ENCODE data around the gene GSTO1.
"Not testable (repeated sequence)": the region's sequence is repeated elsewhere in the genome, so short reads cannot be mapped to it uniquely, and the experiment has no call there.

GSTO1 gene

DNA sequence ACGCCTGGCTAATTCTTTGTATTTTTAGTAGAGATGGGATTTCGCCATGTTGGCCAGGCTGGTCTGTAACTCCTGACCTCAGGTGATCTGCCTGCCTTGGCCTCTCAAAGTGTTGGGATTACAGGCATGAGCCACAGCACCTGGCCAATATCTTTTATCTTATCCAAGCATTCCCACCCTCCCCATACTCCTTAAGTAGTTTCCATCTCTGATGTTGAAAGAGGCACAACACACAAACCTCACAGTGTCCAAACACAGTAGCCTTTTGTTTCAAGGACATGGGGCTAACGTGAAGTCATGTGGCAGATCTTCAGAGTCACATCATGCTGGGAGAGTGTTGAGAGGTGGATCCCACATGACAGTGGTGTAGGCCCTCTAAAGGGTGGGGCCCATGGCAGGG lies 11.7 kb upstream of the GSTO1 start:
- not testable (repeated sequence) for H3K4me1 Mint-ChIP-seq, H3K9me3 Mint-ChIP-seq, H3K36me3 Mint-ChIP-seq, H3K27me3 Mint-ChIP-seq, H3K4me3 Mint-ChIP-seq, H3K27ac Mint-ChIP-seq

- no peak overlapping the region for H3K27ac Mint-ChIP-seq
- H3K36me3 Mint-ChIP-seq, result no peaks in the 10 kb centered on the region
- peaks cover 6% of the 10 kb centered on the region for H3K27me3 Mint-ChIP-seq
- no peak overlapping the region for H3K4me3 Mint-ChIP-seq
- H3K4me1 Mint-ChIP-seq, result no peaks in the 10 kb centered on the region
- H3K9me3 Mint-ChIP-seq, result no peaks in the 10 kb centered on the region
These were observed 11.2 kb upstream of the GSTO1 start for GRCh38 chr10:104243512-104243911.

DNA sequence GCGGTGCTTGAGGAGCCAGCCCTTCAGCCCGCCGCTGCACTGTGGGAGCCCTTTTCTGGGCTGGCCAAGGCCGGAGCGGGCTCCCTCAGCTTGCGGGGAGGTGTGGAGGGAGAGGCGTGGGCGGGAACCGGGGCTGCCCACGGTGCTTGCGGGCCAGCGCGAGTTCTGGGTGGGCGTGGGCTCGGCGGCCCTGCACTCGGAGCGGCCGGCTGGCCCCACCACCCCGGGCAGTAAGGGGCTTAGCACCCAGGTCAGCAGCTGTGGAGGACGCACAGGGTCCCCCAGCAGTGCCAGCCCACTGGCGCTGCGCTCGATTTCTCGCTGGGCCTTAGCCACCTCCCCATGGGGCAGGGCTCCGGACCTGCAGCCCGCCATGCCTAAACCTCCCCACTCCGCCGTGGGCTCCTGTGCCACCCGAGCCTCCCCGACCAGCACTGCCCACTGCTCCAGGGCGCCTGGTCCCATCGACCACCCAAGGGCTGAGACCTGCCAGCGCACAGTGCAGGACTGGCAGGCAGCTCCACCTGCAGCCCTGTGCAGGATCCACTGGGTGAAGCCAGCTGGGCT lies 9.5 kb upstream of the GSTO1 start:
- Mint-ChIP-seq H3K4me1 (no peaks in the 10 kb centered on the region), H3K36me3 (no peaks in the 10 kb centered on the region), H3K9me3 (no peaks in the 10 kb centered on the region), H3K27me3 (peaks cover 6% of the 10 kb centered on the region), H3K4me3 (no peak overlapping the region), H3K27ac (no peak overlapping the region)

GRCh38 chr10:104246976-104247375 lies 7.7 kb upstream of the GSTO1 start:
- Mint-ChIP-seq H3K27me3 (peaks cover 4% of the 10 kb centered on the region), H3K4me1 (no peaks in the 10 kb centered on the region), H3K36me3 (no peaks in the 10 kb centered on the region), H3K9me3 (no peaks in the 10 kb centered on the region), H3K4me3 (no peak overlapping the region), H3K27ac (no peak overlapping the region)

GRCh38 chr10:104247513-104248146 lies 7.1 kb upstream of the GSTO1 start:
- H3K4me3 Mint-ChIP-seq, result no peak overlapping the region
- H3K4me1 Mint-ChIP-seq, result no peaks in the 10 kb centered on the region
- no peak overlapping the region for H3K27ac Mint-ChIP-seq
- peaks cover 4% of the 10 kb centered on the region for H3K27me3 Mint-ChIP-seq
- H3K36me3 Mint-ChIP-seq, result no peaks in the 10 kb centered on the region
- no peaks in the 10 kb centered on the region for H3K9me3 Mint-ChIP-seq

GRCh38 chr10:104248931-104249330 lies 5.8 kb upstream of the GSTO1 start:
- H3K9me3 Mint-ChIP-seq, H3K27ac Mint-ChIP-seq, H3K27me3 Mint-ChIP-seq, H3K4me3 Mint-ChIP-seq, H3K4me1 Mint-ChIP-seq, H3K36me3 Mint-ChIP-seq: not testable (repeated sequence)

- no peaks in the 10 kb centered on the region for H3K9me3 Mint-ChIP-seq
- H3K27ac Mint-ChIP-seq, result peak overlapping the region; percentile 9
- peaks cover 16% of the 10 kb centered on the region for H3K4me1 Mint-ChIP-seq
- H3K36me3 Mint-ChIP-seq, result no peaks in the 10 kb centered on the region
- no peak overlapping the region for H3K4me3 Mint-ChIP-seq
- H3K27me3 Mint-ChIP-seq, result no peaks in the 10 kb centered on the region
These were observed 4.3 kb upstream of the GSTO1 start for GRCh38 chr10:104250371-104250770.

DNA sequence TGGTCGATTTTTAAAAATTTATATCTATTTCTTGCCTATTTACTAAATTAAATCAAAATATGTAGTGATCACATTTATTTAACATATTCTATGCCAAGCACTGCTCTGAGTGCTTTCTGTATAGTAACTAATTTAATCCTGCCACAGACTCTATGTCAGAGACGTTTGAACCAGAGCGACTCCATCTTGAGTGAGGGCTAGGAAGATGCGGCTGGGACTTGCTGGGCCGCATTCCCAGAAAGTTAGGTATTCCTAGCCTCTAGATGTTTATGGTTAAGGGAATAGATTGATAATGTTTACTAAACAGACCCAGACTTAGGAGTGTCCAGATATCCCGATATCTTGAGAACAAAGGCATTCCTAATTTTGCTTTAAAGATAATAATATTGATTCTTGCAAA lies 3.2 kb upstream of the GSTO1 start:
- no peaks in the 10 kb centered on the region for H3K9me3 Mint-ChIP-seq
- H3K27me3 Mint-ChIP-seq, result no peaks in the 10 kb centered on the region
- H3K4me1 Mint-ChIP-seq, result peaks cover 25% of the 10 kb centered on the region
- no peak overlapping the region for H3K27ac Mint-ChIP-seq
- H3K36me3 Mint-ChIP-seq, result peaks cover 1% of the 10 kb centered on the region
- no peak overlapping the region for H3K4me3 Mint-ChIP-seq

DNA sequence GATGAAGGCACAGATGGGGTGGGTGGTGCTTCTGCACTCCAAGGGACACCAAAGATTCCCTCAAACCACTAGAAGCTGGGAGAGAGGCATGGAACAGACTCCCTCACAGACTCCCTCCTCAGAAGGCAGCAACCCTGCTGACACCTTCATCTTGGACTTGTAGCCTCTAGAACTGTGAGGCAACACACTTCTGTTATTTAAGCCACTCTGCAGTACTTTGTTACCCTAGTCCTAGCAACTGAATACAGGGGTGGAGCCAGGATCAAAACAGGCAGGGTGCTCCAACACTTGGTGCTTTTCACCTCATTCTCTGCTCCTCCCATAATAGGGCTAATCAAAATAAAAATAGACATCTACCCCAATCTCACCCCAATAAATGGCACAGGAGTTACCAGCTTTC lies 2.3 kb upstream of the GSTO1 start:
- H3K36me3 Mint-ChIP-seq, result peaks cover 5% of the 10 kb centered on the region
- no peak overlapping the region for H3K4me3 Mint-ChIP-seq
- H3K4me1 Mint-ChIP-seq, result peaks cover 34% of the 10 kb centered on the region
- no peaks in the 10 kb centered on the region for H3K9me3 Mint-ChIP-seq
- H3K27me3 Mint-ChIP-seq, result no peaks in the 10 kb centered on the region
- H3K27ac Mint-ChIP-seq, result no peak overlapping the region

GRCh38 chr10:104253106-104253505 lies 1.6 kb upstream of the GSTO1 start:
- Mint-ChIP-seq H3K9me3 (no peaks in the 10 kb centered on the region), H3K36me3 (peaks cover 5% of the 10 kb centered on the region), H3K4me3 (peak overlapping the region; percentile 95), H3K27ac (peak overlapping the region; percentile 16), H3K27me3 (no peaks in the 10 kb centered on the region), H3K4me1 (peaks cover 41% of the 10 kb centered on the region)

DNA sequence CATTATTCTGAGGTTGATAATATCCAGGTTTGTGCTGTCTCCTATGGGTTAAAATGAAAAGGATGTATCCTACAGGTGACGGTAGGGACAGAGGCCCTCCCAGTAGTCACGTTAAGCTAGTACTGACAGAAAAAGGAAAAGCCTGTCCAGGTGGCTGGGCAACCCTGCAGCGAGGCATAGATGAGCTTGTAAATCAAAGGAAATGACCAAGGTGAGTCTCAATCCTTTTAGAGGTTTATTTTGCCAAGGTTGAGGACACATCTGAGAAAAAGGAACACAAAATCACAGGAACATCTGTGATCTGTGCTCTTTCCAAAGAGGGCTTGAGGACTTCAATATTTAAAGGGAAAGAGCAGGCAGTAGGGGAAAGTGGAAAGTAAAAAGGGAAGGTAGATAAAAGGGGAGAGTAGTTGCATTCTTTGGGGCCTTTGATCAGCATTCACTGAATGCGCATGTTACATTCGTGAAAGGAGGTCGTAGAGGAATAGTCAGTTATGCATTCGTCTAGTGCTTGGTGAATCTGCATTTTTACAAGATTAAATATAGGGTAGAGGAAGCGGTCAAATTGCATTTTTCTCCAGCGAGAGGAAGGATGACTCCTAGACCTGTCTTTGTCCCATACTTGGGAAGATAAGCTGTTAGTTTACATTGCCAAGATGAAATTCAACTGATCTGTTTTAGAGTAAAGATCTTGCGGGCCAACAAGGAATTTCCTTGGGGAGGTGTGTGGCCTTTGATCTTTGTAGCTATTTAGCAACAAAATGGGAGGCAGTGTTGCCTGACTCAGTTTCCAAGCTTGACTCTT lies 884 bp upstream of the GSTO1 start:
- Mint-ChIP-seq H3K9me3 (no peaks in the 10 kb centered on the region), H3K27me3 (no peaks in the 10 kb centered on the region), H3K4me1 (peaks cover 48% of the 10 kb centered on the region), H3K4me3 (peak overlapping the region; percentile 95), H3K27ac (peak overlapping the region; percentile 98), H3K36me3 (peaks cover 10% of the 10 kb centered on the region)

GRCh38 chr10:104255311-104255981 lies 754 bp downstream of the GSTO1 start:
- H3K27me3 Mint-ChIP-seq, result no peaks in the 10 kb centered on the region
- peak overlapping the region; percentile 96 for H3K27ac Mint-ChIP-seq
- no peaks in the 10 kb centered on the region for H3K9me3 Mint-ChIP-seq
- peaks cover 64% of the 10 kb centered on the region for H3K4me1 Mint-ChIP-seq
- H3K4me3 Mint-ChIP-seq, result peak overlapping the region; percentile 95
- H3K36me3 Mint-ChIP-seq, result peaks cover 21% of the 10 kb centered on the region

DNA sequence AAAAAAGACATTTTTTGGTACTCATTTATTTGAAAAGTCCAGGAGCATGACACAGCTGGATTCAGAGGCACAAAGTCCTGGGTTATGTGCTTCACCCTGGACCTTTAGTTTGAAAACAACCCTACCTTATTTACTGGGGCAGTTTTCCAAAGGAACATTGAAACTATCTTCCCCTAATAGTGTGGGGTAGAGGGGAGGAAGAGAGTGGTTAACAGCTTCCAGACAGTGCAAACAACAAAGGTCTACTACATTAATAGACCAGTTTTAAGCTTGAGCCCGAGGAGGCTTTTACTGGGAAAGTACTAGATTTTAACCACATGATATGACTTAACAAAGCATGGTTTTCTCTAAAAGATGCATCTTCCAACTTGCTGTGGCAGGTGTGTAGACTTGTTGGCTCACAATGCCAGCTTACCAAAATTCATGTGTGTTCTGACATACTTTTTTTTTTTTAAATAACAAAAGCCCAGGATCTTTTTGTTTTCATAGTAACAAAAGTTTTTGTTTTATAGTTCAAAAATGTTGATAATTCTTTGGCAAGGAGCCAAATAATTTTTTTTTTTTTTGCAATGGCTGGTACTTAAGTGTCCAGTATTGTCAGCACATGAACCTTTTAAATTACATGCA lies 1.8 kb downstream of the GSTO1 start:
- Mint-ChIP-seq H3K27ac (peak overlapping the region; percentile 96), H3K4me3 (peak overlapping the region; percentile 95), H3K36me3 (peaks cover 30% of the 10 kb centered on the region), H3K27me3 (no peaks in the 10 kb centered on the region), H3K9me3 (no peaks in the 10 kb centered on the region), H3K4me1 (peaks cover 74% of the 10 kb centered on the region)

- peaks cover 31% of the 10 kb centered on the region for H3K36me3 Mint-ChIP-seq
- peak overlapping the region; percentile 63 for H3K4me3 Mint-ChIP-seq
- H3K27me3 Mint-ChIP-seq, result no peaks in the 10 kb centered on the region
- no peaks in the 10 kb centered on the region for H3K9me3 Mint-ChIP-seq
- peaks cover 79% of the 10 kb centered on the region for H3K4me1 Mint-ChIP-seq
- H3K27ac Mint-ChIP-seq, result peak overlapping the region; percentile 71
These were observed 2.5 kb downstream of the GSTO1 start for GRCh38 chr10:104257235-104257634.

DNA sequence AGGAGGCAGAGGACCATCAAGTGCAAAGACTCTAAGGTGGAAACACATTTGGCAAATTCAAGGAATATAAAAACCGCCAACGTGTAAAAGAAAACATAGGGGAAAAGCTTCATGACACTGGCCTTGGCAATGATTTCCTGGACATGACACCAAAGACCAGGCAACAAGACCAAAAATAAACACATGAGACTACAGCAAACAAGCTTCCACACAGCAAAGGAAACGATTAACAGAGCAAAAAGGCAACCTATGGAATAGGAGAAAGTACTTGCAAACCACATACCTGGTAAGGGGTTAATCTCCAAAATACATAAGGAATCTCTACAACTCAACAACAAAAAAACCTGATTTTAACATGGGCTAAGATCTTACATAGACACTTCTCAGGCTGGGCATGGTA lies 3.5 kb downstream of the GSTO1 start:
- Mint-ChIP-seq H3K27ac (peak overlapping the region; percentile 76), H3K9me3 (no peaks in the 10 kb centered on the region), H3K4me1 (peaks cover 77% of the 10 kb centered on the region), H3K27me3 (no peaks in the 10 kb centered on the region), H3K4me3 (no peak overlapping the region), H3K36me3 (peaks cover 31% of the 10 kb centered on the region)
